ENCODE data around the gene FAM204A. TPM values are rescaled to one million over a fixed set of nuclear protein-coding genes. Genes with fewer than 3 reads are reported as not detected.

The FAM204A gene
- total RNA-seq (2016; rRNA removed; fragmentation: Illumina TruSeq; extraction: Trizol): 61.0 and 78.6 TPM in 2 replicates
- total RNA-seq (2016; cell fraction: cytosol; rRNA removed; fragmentation: Illumina TruSeq; extraction: Trizol; ENCODE audit: low read depth): 38.8 and 43.1 TPM in 2 replicates
- total RNA-seq (2016; cell fraction: insoluble cytoplasmic fraction; rRNA removed; fragmentation: Illumina TruSeq; extraction: Trizol): 64.5 and 85.6 TPM in 2 replicates
- total RNA-seq (2016; cell fraction: membrane; rRNA removed; fragmentation: Illumina TruSeq; extraction: Trizol): 77.6 and 81.1 TPM in 2 replicates
- total RNA-seq (2016; cell fraction: nucleus; rRNA removed; fragmentation: Illumina TruSeq; extraction: Trizol): 47.5 and 51.0 TPM in 2 replicates
- polyA plus RNA-seq (2011; rRNA removed): 8.4 and 9.2 TPM in 2 replicates
- polyA plus RNA-seq (2011; cell fraction: cytosol; rRNA removed): 7.0 and 7.1 TPM in 2 replicates
- polyA plus RNA-seq (2011; cell fraction: nucleus; rRNA removed): 5.9 and 9.7 TPM in 2 replicates
- 17.1 and 25.9 TPM in 2 replicates for polyA plus RNA-seq (2012)
- polyA plus RNA-seq (2016; cell fraction: cytosol; fragmentation: Illumina TruSeq; extraction: Trizol; ENCODE audit: low read depth): 32.1 and 37.9 TPM in 2 replicates
- polyA plus RNA-seq (2016; cell fraction: insoluble cytoplasmic fraction; fragmentation: Illumina TruSeq; extraction: Trizol; ENCODE audit: low read depth): 63.0 and 79.6 TPM in 2 replicates
- polyA plus RNA-seq (2016; cell fraction: membrane; fragmentation: Illumina TruSeq; extraction: Trizol; ENCODE audit: low read depth): 49.1 and 53.4 TPM in 2 replicates
- polyA plus RNA-seq (2016; cell fraction: nucleus; fragmentation: Illumina TruSeq; extraction: Trizol; ENCODE audit: insufficient read depth, low read depth): 37.6 and 38.1 TPM in 2 replicates
- polyA minus RNA-seq (2011; rRNA and poly(A)+ RNA removed; ENCODE audit: low replicate concordance): 15.6 and 26.8 TPM in 2 replicates
- polyA minus RNA-seq (2011; cell fraction: cytosol; rRNA and poly(A)+ RNA removed): 4.0 and 9.5 TPM in 2 replicates
- polyA minus RNA-seq (2011; cell fraction: nucleus; rRNA and poly(A)+ RNA removed): 53.0 and 53.5 TPM in 2 replicates
- Bru-seq, nascent RNA: percentile 83 among the genes with signal in this experiment
- percentile 68 among the genes with signal in this experiment for BruChase-seq, experiment 1, labeled RNA remaining after a 6-hour chase
- BruChase-seq, experiment 2, labeled RNA remaining after a 2-hour chase: percentile 66 among the genes with signal in this experiment
- long read RNA-seq, experiment 1, full-length matches to known transcripts: 16 of 35 reads
- long read RNA-seq, experiment 1, partial matches to known transcripts: 13 of 35 reads
- long read RNA-seq, experiment 1, other reads (novel, unspliced or antisense): 6 of 35 reads
- long read RNA-seq, experiment 2, full-length matches to known transcripts: 3 of 20 reads
- long read RNA-seq, experiment 2, partial matches to known transcripts: 4 of 20 reads
- long read RNA-seq, experiment 2, other reads (novel, unspliced or antisense): 13 of 20 reads

DNA sequence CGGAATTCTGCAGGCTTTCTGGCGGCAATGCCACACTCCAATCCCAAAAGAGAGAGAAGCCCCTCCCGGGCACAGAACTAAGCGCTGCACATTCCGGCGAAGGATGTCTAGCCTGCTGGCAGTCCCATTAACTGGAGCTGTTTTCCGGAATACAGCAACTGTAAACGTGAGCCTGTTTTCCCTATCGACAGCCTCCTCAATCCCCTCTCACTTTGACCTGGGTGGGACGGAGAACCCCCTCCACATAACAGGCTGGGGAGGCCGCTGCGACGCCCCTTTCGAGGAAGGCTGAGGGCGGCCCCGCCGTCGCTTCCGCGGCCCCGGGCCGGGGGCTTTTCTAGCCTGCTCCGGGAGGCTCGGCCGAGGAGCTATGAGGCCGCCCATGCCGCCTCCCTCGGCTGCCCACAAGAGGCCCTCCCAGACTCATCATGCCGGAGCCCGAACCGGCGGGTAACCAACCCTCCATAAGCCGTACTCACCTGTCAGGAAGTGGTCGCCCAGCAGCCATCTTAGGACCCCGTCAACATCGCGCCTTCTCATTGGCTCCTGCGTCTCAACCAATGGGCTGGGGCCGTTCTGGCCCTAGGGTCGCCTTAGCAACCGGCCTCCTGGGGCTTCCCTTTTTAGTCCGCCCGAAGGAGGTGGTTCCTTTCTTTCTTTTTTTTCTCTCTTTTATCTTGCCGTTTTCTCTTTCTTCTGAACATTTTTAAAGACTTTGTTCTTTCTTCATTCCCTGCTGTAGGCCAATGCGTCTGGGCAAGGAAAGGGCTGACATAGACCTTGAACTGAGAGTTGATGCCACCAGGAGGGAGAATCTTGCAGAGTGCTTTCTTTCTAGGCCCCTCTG lies at the start of gene FAM204A:
Gene FAM204A (minus strand): TSS at position 534 of the 847 bp plus-strand sequence. CDS start 5,909 bp downstream, outside the sequence.
- CTCF ChIA-PET (ENCODE audit: low intra/inter-chr PET ratio, low total read pairs): no interaction called here
- H3K27me3 ChIP-seq (ENCODE audit: control insufficient read depth in 1 of 2, insufficient read depth in 2 of 2, low read length in 2 of 2): peaks cover 0 to 3% of the 10 kb centered on the region in 2 experiments; a peak in 1 of 5 replicates
- FAIRE-seq (peak; percentile 44), DNase-seq (ENCODE audit: low spot score) (peak; percentile 88), ATAC-seq (peak; percentile 100)
- no peaks in the 10 kb centered on the region for H4K20me1 ChIP-seq (ENCODE audit: insufficient read depth, low read length)
- intact Hi-C loops (cut with micrococcal nuclease; ENCODE audit: unreplicated experiment): no loop called here
- peaks cover 14% of the 10 kb centered on the region for H3K79me2 ChIP-seq (ENCODE audit: insufficient read depth, low read length)
- peak within 1 kb of the TSS; percentile 90 for H2AFZ ChIP-seq (ENCODE audit: low read length)
- peak within 1 kb of the TSS; percentile 68 for H3K27ac ChIP-seq (ENCODE audit: extremely low read length, insufficient read depth, low read length)
- POLR2A ChIA-PET: no interaction called here
- WGBS (ENCODE audit: low lambda C conversion rate): 2% methylated on average over 19 of the region's 45 CpGs
- H3K9me3 ChIP-seq (ENCODE audit: low read length): no peaks in the 10 kb centered on the region
- BruUV-seq (replicated peaks): TSS peak; percentile 76
- peaks cover 24% of the 10 kb centered on the region for H3K4me1 ChIP-seq (ENCODE audit: insufficient read depth, low read length)
- peak within 1 kb of the TSS; percentile 80 for H3K4me2 ChIP-seq (ENCODE audit: low read depth, low read length)
- in situ Hi-C loops (cut with HindIII; ENCODE audit: extremely low pct_ligation_motif_present, low pct_unique_long_range_greater_than_20kb): no loop called here
- peak within 1 kb of the TSS; percentile 77 to 84 (median 82) for H3K4me3 ChIP-seq (replicated peaks in 1 of 3; ENCODE audit: insufficient read depth in 1 of 3, low read depth in 2 of 3, low read length in 3 of 3)
- peak within 1 kb of the TSS; percentile 78 for H3K9ac ChIP-seq (ENCODE audit: insufficient read depth, low read depth, low read length)
- H3K36me3 ChIP-seq (replicated peaks in 1 of 2; ENCODE audit: control insufficient read depth in 1 of 2, insufficient read depth in 2 of 2, low read length in 2 of 2): peaks cover 0 to 3% of the 10 kb centered on the region in 2 experiments; a peak in 2 of 5 replicates
- no peak for TF ChIP-seq MEF2D (CRISPR knock-in tag; IDR thresholded peaks at IDR 0.05)
- no peak for TF ChIP-seq ZNF543 (CRISPR knock-in tag; IDR thresholded peaks at IDR 0.05)
- TF ChIP-seq ZFP41 (CRISPR knock-in tag; IDR thresholded peaks at IDR 0.05; ENCODE audit: borderline replicate concordance): no peak
- no peak for TF ChIP-seq NFE2L2 (IDR thresholded peaks at IDR 0.05; ENCODE audit: low read length)
- no peak for TF ChIP-seq HMGA1 (CRISPR knock-in tag; conservative IDR thresholded peaks at IDR 0.05)
- TF ChIP-seq, protein P1, sequence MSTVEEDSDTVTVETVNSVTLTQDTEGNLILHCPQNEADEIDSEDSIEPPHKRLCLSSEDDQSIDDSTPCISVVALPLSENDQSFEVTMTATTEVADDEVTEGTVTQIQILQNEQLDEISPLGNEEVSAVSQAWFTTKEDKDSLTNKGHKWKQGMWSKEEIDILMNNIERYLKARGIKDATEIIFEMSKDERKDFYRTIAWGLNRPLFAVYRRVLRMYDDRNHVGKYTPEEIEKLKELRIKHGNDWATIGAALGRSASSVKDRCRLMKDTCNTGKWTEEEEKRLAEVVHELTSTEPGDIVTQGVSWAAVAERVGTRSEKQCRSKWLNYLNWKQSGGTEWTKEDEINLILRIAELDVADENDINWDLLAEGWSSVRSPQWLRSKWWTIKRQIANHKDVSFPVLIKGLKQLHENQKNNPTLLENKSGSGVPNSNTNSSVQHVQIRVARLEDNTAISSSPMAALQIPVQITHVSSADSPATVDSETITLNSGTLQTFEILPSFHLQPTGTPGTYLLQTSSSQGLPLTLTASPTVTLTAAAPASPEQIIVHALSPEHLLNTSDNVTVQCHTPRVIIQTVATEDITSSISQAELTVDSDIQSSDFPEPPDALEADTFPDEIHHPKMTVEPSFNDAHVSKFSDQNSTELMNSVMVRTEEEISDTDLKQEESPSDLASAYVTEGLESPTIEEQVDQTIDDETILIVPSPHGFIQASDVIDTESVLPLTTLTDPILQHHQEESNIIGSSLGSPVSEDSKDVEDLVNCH (CRISPR knock-in tag; IDR thresholded peaks at IDR 0.05): no peak
- no peak for TF ChIP-seq ATM (IDR thresholded peaks at IDR 0.05; ENCODE audit: borderline replicate concordance)
- no peak for TF ChIP-seq RCOR2 (CRISPR knock-in tag; IDR thresholded peaks at IDR 0.05)
- TF ChIP-seq, protein P2, sequence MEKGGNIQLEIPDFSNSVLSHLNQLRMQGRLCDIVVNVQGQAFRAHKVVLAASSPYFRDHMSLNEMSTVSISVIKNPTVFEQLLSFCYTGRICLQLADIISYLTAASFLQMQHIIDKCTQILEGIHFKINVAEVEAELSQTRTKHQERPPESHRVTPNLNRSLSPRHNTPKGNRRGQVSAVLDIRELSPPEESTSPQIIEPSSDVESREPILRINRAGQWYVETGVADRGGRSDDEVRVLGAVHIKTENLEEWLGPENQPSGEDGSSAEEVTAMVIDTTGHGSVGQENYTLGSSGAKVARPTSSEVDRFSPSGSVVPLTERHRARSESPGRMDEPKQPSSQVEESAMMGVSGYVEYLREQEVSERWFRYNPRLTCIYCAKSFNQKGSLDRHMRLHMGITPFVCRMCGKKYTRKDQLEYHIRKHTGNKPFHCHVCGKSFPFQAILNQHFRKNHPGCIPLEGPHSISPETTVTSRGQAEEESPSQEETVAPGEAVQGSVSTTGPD (CRISPR knock-in tag; IDR thresholded peaks at IDR 0.05): no peak
- TF ChIP-seq, protein P3, sequence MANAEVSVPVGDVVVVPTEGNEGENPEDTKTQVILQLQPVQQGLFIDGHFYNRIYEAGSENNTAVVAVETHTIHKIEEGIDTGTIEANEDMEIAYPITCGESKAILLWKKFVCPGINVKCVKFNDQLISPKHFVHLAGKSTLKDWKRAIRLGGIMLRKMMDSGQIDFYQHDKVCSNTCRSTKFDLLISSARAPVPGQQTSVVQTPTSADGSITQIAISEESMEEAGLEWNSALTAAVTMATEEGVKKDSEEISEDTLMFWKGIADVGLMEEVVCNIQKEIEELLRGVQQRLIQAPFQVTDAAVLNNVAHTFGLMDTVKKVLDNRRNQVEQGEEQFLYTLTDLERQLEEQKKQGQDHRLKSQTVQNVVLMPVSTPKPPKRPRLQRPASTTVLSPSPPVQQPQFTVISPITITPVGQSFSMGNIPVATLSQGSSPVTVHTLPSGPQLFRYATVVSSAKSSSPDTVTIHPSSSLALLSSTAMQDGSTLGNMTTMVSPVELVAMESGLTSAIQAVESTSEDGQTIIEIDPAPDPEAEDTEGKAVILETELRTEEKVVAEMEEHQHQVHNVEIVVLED (CRISPR knock-in tag; IDR thresholded peaks at IDR 0.05; ENCODE audit: borderline replicate concordance): peak; percentile 28; the same call in 1 of the 2 replicates
- peak; percentile 46; the same call in 1 of the 2 replicates for TF ChIP-seq SMAD3 (CRISPR knock-in tag; IDR thresholded peaks at IDR 0.05)
- TF ChIP-seq EHMT2 (IDR thresholded peaks at IDR 0.05; ENCODE audit: borderline replicate concordance, low read depth, low read length): no peak
- no peak for TF ChIP-seq RELA (CRISPR knock-in tag; IDR thresholded peaks at IDR 0.05)
